SK-N-SH treated with all-trans-retinoic acid at 6 μM for 48 hours (cell line): ENCODE results near the gene GRIK3.

Experiments used
- CSDC2 ChIP-seq: fragments of 250-450 bp; sonication (Bioruptor Pico); IDR thresholded peaks from 2 replicates; pipeline ENCODE4 v1.5.0; 2020; ENCODE audit warnings: mild to moderate bottlenecking, moderate library complexity
- PATZ1 ChIP-seq: fragments of 250-450 bp; sonication (Bioruptor Pico); IDR thresholded peaks from 2 replicates; pipeline ENCODE4 v1.8.0; 2020; ENCODE audit warnings: mild to moderate bottlenecking, moderate library complexity, borderline replicate concordance
- TF ChIP-seq, protein P1 (sequence below): fragments of 250-450 bp; sonication (Bioruptor Pico); IDR thresholded peaks from 2 replicates; pipeline ENCODE4 v1.5.0; 2020; ENCODE audit warnings: mild to moderate bottlenecking, moderate library complexity

DNA sequence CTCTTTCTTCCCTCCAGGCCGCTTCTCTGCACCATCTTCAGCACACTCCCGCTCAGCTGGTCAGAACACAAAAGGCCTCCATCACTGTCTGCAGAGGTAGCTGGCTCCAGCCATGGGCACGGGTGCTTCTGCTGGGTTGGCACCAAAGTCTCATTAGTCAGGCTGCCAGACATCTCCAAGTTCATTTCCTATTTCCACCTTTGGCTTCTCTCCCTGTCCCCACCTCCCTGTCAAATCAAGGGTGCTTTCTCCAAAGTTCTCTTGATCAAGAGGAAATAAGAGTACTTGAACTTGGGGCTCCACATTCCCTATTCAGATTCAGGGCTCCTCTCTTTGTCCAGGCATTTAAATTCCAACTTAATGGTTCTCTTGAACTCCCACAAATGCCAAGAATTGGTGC lies 33.9 kb upstream of the GRIK3 start:
- TF ChIP-seq PATZ1, result no peak
- TF ChIP-seq CSDC2 (CRISPR knock-in tag), result no peak
- TF ChIP-seq, protein P1, sequence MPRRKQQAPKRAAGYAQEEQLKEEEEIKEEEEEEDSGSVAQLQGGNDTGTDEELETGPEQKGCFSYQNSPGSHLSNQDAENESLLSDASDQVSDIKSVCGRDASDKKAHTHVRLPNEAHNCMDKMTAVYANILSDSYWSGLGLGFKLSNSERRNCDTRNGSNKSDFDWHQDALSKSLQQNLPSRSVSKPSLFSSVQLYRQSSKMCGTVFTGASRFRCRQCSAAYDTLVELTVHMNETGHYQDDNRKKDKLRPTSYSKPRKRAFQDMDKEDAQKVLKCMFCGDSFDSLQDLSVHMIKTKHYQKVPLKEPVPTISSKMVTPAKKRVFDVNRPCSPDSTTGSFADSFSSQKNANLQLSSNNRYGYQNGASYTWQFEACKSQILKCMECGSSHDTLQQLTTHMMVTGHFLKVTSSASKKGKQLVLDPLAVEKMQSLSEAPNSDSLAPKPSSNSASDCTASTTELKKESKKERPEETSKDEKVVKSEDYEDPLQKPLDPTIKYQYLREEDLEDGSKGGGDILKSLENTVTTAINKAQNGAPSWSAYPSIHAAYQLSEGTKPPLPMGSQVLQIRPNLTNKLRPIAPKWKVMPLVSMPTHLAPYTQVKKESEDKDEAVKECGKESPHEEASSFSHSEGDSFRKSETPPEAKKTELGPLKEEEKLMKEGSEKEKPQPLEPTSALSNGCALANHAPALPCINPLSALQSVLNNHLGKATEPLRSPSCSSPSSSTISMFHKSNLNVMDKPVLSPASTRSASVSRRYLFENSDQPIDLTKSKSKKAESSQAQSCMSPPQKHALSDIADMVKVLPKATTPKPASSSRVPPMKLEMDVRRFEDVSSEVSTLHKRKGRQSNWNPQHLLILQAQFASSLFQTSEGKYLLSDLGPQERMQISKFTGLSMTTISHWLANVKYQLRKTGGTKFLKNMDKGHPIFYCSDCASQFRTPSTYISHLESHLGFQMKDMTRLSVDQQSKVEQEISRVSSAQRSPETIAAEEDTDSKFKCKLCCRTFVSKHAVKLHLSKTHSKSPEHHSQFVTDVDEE (CRISPR knock-in tag), result no peak
